K562 (cell line): ENCODE results near the gene MGRN1. TPM values are rescaled to one million over a fixed set of nuclear protein-coding genes. Genes with fewer than 3 reads are reported as not detected.
A peak's percentile ranks its signal among the peaks of the same experiment; 100 is the strongest.

Experiments
- ATAC-seq: fragments of 200-7000 bp; cut with Tn5 transposase; 3 replicates; pipeline ENCODE4 v1.9.1; 2020; ENCODE audit warnings: moderate library complexity
- BruUV-seq: library from RNA; stranded (reverse); fragments of 400-500 nt; replicated peaks from 2 replicates; lab custom pipeline; 2021; lab: Mats Ljungman, UMichigan
- CTCF ChIA-PET: fragments of 300-600 bp; formaldehyde crosslinking; extraction: SDS; loops from one replicate; lab custom pipeline; 2021; ENCODE audit warnings: low intra/inter-chr PET ratio; lab: Yijun Ruan, JAX
- POLR2A ChIA-PET: fragments of 300-600, 350-650 bp; sonication (Branson Sonifier 250); formaldehyde crosslinking; extraction: SDS; loops from one replicate; lab custom pipeline; 2021; ENCODE audit warnings: antibody characterized with exemption, inconsistent platforms; lab: Yijun Ruan, JAX
- DNase-seq, 4 experiments: peaks; one replicate each; pipeline versions ENCODE4 v3.0.0 to v3.0.0-alpha.2; 2011 to 2018; ENCODE audit warnings: low spot score in 3 of 4, mixed read lengths in 3 of 4; ENCODE audit errors: extremely low read depth in 1 of 4
- FAIRE-seq: peaks from 2 replicates; lab custom pipeline; 2011; peaks lifted over from hg19 to GRCh38; lab: Jason Lieb, UNC
- H2AFZ ChIP-seq: 2 replicates; pipeline ENCODE4 v1.6.0; 2011; ENCODE audit warnings: low read depth, low read length, control low read depth, inconsistent platforms
- H3K27ac ChIP-seq: fragments of 200-600 bp; 3 replicates; pipeline ENCODE4 v1.8.0; 2011; ENCODE audit warnings: low read depth, mild to moderate bottlenecking, control low read depth, inconsistent platforms, low read length, moderate library complexity, mixed read lengths; ENCODE audit errors: extremely low read depth
- H3K27me3 ChIP-seq, 2 experiments: fragments of 300-600 bp in 1 of 2; 2 replicates in 1 of 2; 3 replicates in 1 of 2; pipeline versions ENCODE4 v1.6.0 to v1.8.0; 2011; ENCODE audit warnings: inconsistent platforms in 2 of 2, low read length in 2 of 2, mild to moderate bottlenecking in 1 of 2, mixed read lengths in 1 of 2, moderate library complexity in 1 of 2; ENCODE audit not compliant: control insufficient read depth in 2 of 2, insufficient read depth in 2 of 2
- H3K36me3 ChIP-seq: fragments of 300-600 bp; 3 replicates; pipeline ENCODE4 v1.8.0; 2011; ENCODE audit warnings: mild to moderate bottlenecking, low read length, inconsistent platforms; ENCODE audit not compliant: control insufficient read depth, insufficient read depth
- H3K4me1 ChIP-seq, 2 experiments: fragments of 200-600 bp in 1 of 2; replicated peaks in 1 of 2; 2 replicates in 1 of 2; 3 replicates in 1 of 2; pipeline versions ENCODE4 v1.5.1 to v1.8.0; 2011; ENCODE audit warnings: inconsistent platforms in 2 of 2, low read length in 2 of 2, mild to moderate bottlenecking in 1 of 2, mixed read lengths in 1 of 2, moderate library complexity in 1 of 2; ENCODE audit not compliant: control insufficient read depth in 2 of 2, insufficient read depth in 2 of 2
- H3K4me2 ChIP-seq: 2 replicates; pipeline ENCODE4 v1.6.1; 2011; ENCODE audit warnings: low read length, control low read depth, inconsistent platforms, mixed read lengths; ENCODE audit not compliant: insufficient read depth
- H3K4me3 ChIP-seq: fragments of 200-600 bp; sonication (generic), shearing (Covaris generic); 2 replicates; pipeline ENCODE4 v1.5.1; 2016; ENCODE audit warnings: control low read depth, inconsistent platforms
- H3K79me2 ChIP-seq: fragments of 200-600 bp; 3 replicates; pipeline ENCODE4 v1.8.0; 2011; ENCODE audit warnings: low read length, inconsistent platforms; ENCODE audit not compliant: control insufficient read depth, insufficient read depth
- H3K9ac ChIP-seq, 2 experiments: 2 replicates each; pipeline versions ENCODE4 v1.6.0 to v1.6.1; 2011; ENCODE audit warnings: low read depth in 2 of 2, low read length in 2 of 2, control low read depth in 1 of 2, inconsistent platforms in 1 of 2, mild to moderate bottlenecking in 1 of 2, mixed read lengths in 1 of 2; ENCODE audit not compliant: insufficient read depth in 1 of 2
- H3K9me1 ChIP-seq: one replicate; pipeline ENCODE4 v1.6.0; 2011; ENCODE audit warnings: inconsistent platforms, mild to moderate bottlenecking, low read length, moderate library complexity; ENCODE audit not compliant: control insufficient read depth, insufficient read depth
- H3K9me3 ChIP-seq: replicated peaks from 2 replicates; pipeline ENCODE4 v1.5.1; 2011; ENCODE audit warnings: low read depth, low read length, inconsistent platforms; ENCODE audit not compliant: control insufficient read depth, insufficient read depth
- H4K20me1 ChIP-seq: replicated peaks from 2 replicates; pipeline ENCODE4 v1.6.1; 2011; ENCODE audit warnings: low read length, inconsistent platforms, mixed read lengths; ENCODE audit not compliant: control insufficient read depth, insufficient read depth
- LARP7 ChIP-seq: fragments of 450-650 bp; IDR thresholded peaks from 2 replicates; pipeline ENCODE4 v1.6.1; 2016
- POLR2G ChIP-seq: fragments of 200-400 bp; formaldehyde crosslinking; IDR thresholded peaks from 2 replicates; pipeline ENCODE4 v1.6.1; 2017; ENCODE audit warnings: low read depth, mild to moderate bottlenecking, antibody characterized with exemption, low read length, moderate library complexity
- RBFOX2 ChIP-seq: fragments of 200-400 bp; formaldehyde crosslinking; IDR thresholded peaks from 2 replicates; pipeline ENCODE4 v1.6.1; 2017; ENCODE audit warnings: low read depth, mild to moderate bottlenecking, low read length, moderate library complexity
- ZNF3 ChIP-seq: fragments of 250-450 bp; sonication (Bioruptor Pico); IDR thresholded peaks from 2 replicates; pipeline ENCODE4 v1.5.0; 2021; ENCODE audit warnings: mild to moderate bottlenecking, moderate library complexity
- ZNF77 ChIP-seq: fragments of 250-450 bp; sonication (Bioruptor Pico); IDR thresholded peaks from 2 replicates; pipeline ENCODE4 v1.5.0; 2020
- WGBS: fragments of 100-300 bp; shearing (Covaris generic); methylation state at CpG from one replicate; pipeline ENCODE4 v1.1.6; 2016; ENCODE audit warnings: low coverage, mixed read lengths; ENCODE audit not compliant: insufficient coverage; ENCODE audit errors: missing lambda C conversion rate; 5-methylcytosine and 5-hydroxymethylcytosine counted together
- in situ Hi-C: fragments of 300-500 bp; cut with MboI; formaldehyde crosslinking; loops from 4 replicates; pipeline ENCODE4 v1.15.0; 2018; ENCODE audit warnings: inconsistent platforms, mixed read lengths
- intact Hi-C: fragments of 100-400 bp; cut with micrococcal nuclease; formaldehyde crosslinking; loops from 2 replicates; pipeline ENCODE4 v1.14.2; 2022
- polyA plus RNA-seq, 8 experiments: library from polyadenylated mRNA; depleted of rRNA in 4 of 8; stranded (reverse) in 5 of 8; unstranded in 3 of 8; fragments of >200 nt; fragmentation: Nextera tagmentation in 2 of 8; fragmentation: Illumina TruSeq in 1 of 8; extraction: Ambion mirVana in 2 of 8; extraction: Trizol in 1 of 8; gene quantifications; 2 replicates each; pipeline versions ENCODE4 v1.2.1 to v1.2.3, GENCODE V29; 2011 to 2014; ENCODE audit warnings: inconsistent platforms in 1 of 8, missing spikeins in 1 of 8
- total RNA-seq, 7 experiments: library from RNA; depleted of rRNA in 6 of 7; stranded (reverse); fragments of >200 nt in 6 of 7; fragmentation: Illumina TruSeq in 2 of 7; extraction: Trizol in 2 of 7; gene quantifications; 2 replicates each; pipeline versions ENCODE4 v1.2.1 to v1.2.3, GENCODE V29; 2011 to 2021; ENCODE audit warnings: low replicate concordance in 1 of 7

The MGRN1 gene
- total and polyA plus RNA-seq, 9 of the 15 experiments (the other 6 are each of a cell fraction or from before 2014, with no cell fraction given): 0.15 to 37.9 (median 6.0) TPM

- no peak for DNase-seq
- Histone ChIP-seq H3K27ac (no peak overlapping the region), H3K36me3 (peaks cover 81% of the 10 kb centered on the region; the same call in 2 of the 3 replicates), H3K79me2 (peaks cover 12% of the 10 kb centered on the region), H3K9ac (peak overlapping the region in 1 of 2 experiments; percentile 14; a peak in 1 of 4 replicates), H3K4me3 (no peak overlapping the region), H2AFZ (no peak overlapping the region), H3K9me3 (no peaks in the 10 kb centered on the region), H3K9me1 (peaks cover 3% of the 10 kb centered on the region), H4K20me1 (peaks cover 8% of the 10 kb centered on the region; the same call in 1 of the 2 replicates), H3K4me1 (peaks cover 3 to 57% of the 10 kb centered on the region in 2 experiments; a peak in 3 of 5 replicates), H3K27me3 (no peaks in the 10 kb centered on the region), H3K4me2 (no peak overlapping the region)
- ChIA-PET CTCF (no interaction called here), POLR2A (no interaction called here)
- 82% methylated on average over 7 of the region's 9 CpGs for WGBS
- no TSS peak for BruUV-seq
- peak; percentile 12 for TF ChIP-seq POLR2G
- TF ChIP-seq LARP7: no peak
- TF ChIP-seq RBFOX2: 0 out of 2 replicates have a peak, but pooled peaks have one; percentile 1
- TF ChIP-seq ZNF3 (CRISPR knock-in tag): no peak
- no peak for FAIRE-seq
- intact Hi-C loops (no loop called here), in situ Hi-C loops (no loop called here)
- no peak for ATAC-seq
Measured at GRCh38 chr16:4697848-4698291, 73.2 kb downstream of the MGRN1 start.

GRCh38 chr16:4698321-4699045, 73.9 kb downstream of the MGRN1 start:
- Histone ChIP-seq H3K27me3 (no peaks in the 10 kb centered on the region), H3K9me3 (no peaks in the 10 kb centered on the region), H3K9ac (peak overlapping the region in 1 of 2 experiments; percentile 52; a peak in 1 of 4 replicates), H3K4me3 (no peak overlapping the region), H3K36me3 (peaks cover 84% of the 10 kb centered on the region; the same call in 2 of the 3 replicates), H4K20me1 (peaks cover 8% of the 10 kb centered on the region; the same call in 1 of the 2 replicates), H2AFZ (no peak overlapping the region), H3K9me1 (peaks cover 3% of the 10 kb centered on the region), H3K4me1 (peaks cover 3 to 52% of the 10 kb centered on the region in 2 experiments; a peak in 3 of 5 replicates), H3K79me2 (peaks cover 12% of the 10 kb centered on the region), H3K27ac (no peak overlapping the region), H3K4me2 (no peak overlapping the region)
- intact Hi-C loops (no loop called here), in situ Hi-C loops (no loop called here)
- 89% methylated on average over 7 of the region's 36 CpGs for WGBS
- BruUV-seq: no TSS peak
- POLR2A ChIA-PET: no interaction called here
- CTCF ChIA-PET: no interaction called here
- ATAC-seq: no peak
- no peak for FAIRE-seq
- no peak for DNase-seq
- no peak for TF ChIP-seq ZNF77 (CRISPR knock-in tag)
- TF ChIP-seq POLR2G: peak; percentile 61
